Ishikawa (cell line): Measurements from ENCODE around the gene KATNAL2.

Source experiments
- CEBPB ChIP-seq: IDR thresholded peaks from 2 replicates; pipeline ENCODE4 v1.6.1; 2012
- CREB1 ChIP-seq: IDR thresholded peaks from 2 replicates; pipeline ENCODE4 v1.6.1; 2012; ENCODE audit warnings: low read depth
- EGR1 ChIP-seq: IDR thresholded peaks from 2 replicates; pipeline ENCODE4 v1.6.1; 2012
- EP300 ChIP-seq: IDR thresholded peaks from 2 replicates; pipeline ENCODE4 v1.6.1; 2012; ENCODE audit warnings: borderline replicate concordance
- FOXM1 ChIP-seq: IDR thresholded peaks from 2 replicates; pipeline ENCODE4 v1.6.1; 2012; ENCODE audit warnings: low read depth, borderline replicate concordance
- NFIC ChIP-seq: IDR thresholded peaks from 2 replicates; pipeline ENCODE4 v1.6.1; 2012
- RAD21 ChIP-seq: IDR thresholded peaks from 2 replicates; pipeline ENCODE4 v1.6.1; 2012; ENCODE audit warnings: low read depth
- TAF1 ChIP-seq: IDR thresholded peaks from 2 replicates; pipeline ENCODE4 v1.6.1; 2012; ENCODE audit warnings: low read depth, mild to moderate bottlenecking
- TCF12 ChIP-seq: IDR thresholded peaks from 2 replicates; pipeline ENCODE4 v1.6.1; 2012; ENCODE audit warnings: low read depth
- TEAD4 ChIP-seq: IDR thresholded peaks from 2 replicates; pipeline ENCODE4 v1.6.1; 2012
- YY1 ChIP-seq: IDR thresholded peaks from 2 replicates; pipeline ENCODE4 v1.6.1; 2012; ENCODE audit warnings: low read depth
- ZBTB7A ChIP-seq: IDR thresholded peaks from 2 replicates; pipeline ENCODE4 v1.6.1; 2012; ENCODE audit warnings: low read depth
- TF ChIP-seq, protein P1 (sequence below): IDR thresholded peaks from 2 replicates; pipeline ENCODE4 v1.6.1; 2012
- TF ChIP-seq, protein P2 (sequence below): IDR thresholded peaks from 2 replicates; pipeline ENCODE4 v1.6.1; 2012
- TF ChIP-seq, protein P3 (sequence below): IDR thresholded peaks from 2 replicates; pipeline ENCODE4 v1.6.1; 2012; ENCODE audit warnings: low read depth, mild to moderate bottlenecking

Gene KATNAL2, protein sequence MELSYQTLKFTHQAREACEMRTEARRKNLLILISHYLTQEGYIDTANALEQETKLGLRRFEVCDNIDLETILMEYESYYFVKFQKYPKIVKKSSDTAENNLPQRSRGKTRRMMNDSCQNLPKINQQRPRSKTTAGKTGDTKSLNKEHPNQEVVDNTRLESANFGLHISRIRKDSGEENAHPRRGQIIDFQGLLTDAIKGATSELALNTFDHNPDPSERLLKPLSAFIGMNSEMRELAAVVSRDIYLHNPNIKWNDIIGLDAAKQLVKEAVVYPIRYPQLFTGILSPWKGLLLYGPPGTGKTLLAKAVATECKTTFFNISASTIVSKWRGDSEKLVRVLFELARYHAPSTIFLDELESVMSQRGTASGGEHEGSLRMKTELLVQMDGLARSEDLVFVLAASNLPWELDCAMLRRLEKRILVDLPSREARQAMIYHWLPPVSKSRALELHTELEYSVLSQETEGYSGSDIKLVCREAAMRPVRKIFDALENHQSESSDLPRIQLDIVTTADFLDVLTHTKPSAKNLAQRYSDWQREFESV

DNA sequence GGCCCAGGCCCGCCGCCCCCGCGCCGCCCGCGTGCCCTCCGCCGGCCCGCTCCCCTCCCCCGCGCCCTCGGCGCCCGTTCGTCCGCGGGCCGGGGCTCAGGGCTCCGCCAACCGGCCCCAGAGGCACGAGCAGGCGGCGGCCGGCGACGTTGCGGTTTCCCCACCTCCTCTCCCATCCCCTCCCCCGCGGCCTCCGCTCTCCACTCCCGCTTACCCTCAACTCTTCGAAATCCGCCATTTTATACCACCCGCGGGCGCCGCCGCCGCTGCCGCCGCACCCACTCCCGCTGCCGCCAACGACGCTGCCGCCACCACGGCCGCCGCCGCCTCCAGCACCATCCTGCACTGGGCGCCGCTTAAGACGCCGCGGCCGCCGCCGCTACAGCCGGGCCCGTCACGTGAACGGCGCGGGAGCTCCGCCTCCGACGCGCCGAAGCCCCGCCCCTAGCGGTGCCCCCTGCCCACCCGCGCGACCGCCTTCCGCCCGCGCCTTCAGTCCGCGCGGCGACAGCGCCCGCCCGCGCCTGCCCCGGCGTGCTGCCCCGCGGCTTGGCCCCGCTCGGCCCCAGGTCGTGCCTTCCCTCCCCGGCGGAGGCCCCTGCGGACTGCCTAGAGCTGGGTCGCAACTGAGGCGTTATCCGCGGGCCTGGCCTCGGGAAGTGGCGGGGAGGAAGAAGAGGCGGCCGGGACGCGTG, at the start of gene KATNAL2, which contains the start of gene PIAS2:
TSS of gene KATNAL2 (plus strand) at position 495 of the 695 bp plus-strand sequence. CDS start 29,271 bp downstream, outside the sequence.
TSS of gene PIAS2 (minus strand) at position 400 of the 695 bp plus-strand sequence. CDS start at position 238, 162 bp downstream.
- TF ChIP-seq, protein P1, sequence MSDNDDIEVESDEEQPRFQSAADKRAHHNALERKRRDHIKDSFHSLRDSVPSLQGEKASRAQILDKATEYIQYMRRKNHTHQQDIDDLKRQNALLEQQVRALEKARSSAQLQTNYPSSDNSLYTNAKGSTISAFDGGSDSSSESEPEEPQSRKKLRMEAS = peak; percentile 66; the same call in 1 of the 2 replicates
- no peak for TF ChIP-seq EP300
- no peak for TF ChIP-seq NFIC
- no peak for TF ChIP-seq TEAD4
- TF ChIP-seq TAF1 = peak; percentile 63; the same call in 1 of the 2 replicates
- TF ChIP-seq EGR1 = no peak
- no peak for TF ChIP-seq TCF12
- peak; percentile 79 for TF ChIP-seq YY1
- TF ChIP-seq ZBTB7A = no peak
- no peak for TF ChIP-seq CEBPB
- TF ChIP-seq, protein P2, sequence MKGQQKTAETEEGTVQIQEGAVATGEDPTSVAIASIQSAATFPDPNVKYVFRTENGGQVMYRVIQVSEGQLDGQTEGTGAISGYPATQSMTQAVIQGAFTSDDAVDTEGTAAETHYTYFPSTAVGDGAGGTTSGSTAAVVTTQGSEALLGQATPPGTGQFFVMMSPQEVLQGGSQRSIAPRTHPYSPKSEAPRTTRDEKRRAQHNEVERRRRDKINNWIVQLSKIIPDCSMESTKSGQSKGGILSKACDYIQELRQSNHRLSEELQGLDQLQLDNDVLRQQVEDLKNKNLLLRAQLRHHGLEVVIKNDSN = peak; percentile 90

DNA sequence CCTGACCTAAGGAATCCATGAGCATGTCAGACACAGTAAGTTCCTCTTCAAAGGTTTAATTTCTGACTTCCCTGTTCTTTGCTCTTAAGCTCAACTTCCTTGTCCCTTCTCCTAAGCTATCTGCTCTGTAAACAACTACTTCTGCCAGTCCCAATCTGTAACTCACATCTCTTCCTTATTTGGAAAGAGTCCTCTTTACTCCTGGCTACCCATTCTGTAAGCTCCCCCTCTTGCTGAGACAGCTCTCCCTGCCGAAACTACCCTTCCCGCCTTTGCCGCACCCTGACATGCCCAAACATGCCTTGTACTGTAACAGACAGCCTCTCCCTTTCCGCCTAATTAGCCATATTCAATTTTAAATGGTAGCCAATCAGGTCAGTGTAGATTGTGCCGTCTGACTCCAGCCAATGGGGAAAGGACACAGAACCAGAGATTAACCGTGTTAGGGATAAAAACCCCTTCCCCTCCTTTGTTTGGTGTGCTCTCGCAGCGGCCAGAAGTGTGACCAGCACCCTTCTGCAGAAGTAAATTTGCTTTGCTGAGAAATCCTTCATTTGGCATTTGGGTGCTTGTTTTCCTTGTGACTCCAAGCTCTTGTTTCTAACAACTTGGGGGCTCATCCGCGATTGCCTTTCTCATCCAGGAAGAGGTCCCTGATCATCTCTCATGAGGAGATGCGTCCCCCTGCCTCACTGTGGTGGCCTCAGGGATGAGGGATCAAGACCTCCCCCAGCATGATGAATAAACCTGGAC, 49.1 kb upstream of the KATNAL2 start:
- TF ChIP-seq CREB1 (no peak), TCF12 (no peak), EP300 (no peak), TEAD4 (no peak), ZBTB7A (no peak), NFIC (no peak), FOXM1 (no peak), EGR1 (no peak), YY1 (no peak), TAF1 (no peak)
- TF ChIP-seq, protein P1 = no peak
- TF ChIP-seq, protein P2 = no peak

DNA sequence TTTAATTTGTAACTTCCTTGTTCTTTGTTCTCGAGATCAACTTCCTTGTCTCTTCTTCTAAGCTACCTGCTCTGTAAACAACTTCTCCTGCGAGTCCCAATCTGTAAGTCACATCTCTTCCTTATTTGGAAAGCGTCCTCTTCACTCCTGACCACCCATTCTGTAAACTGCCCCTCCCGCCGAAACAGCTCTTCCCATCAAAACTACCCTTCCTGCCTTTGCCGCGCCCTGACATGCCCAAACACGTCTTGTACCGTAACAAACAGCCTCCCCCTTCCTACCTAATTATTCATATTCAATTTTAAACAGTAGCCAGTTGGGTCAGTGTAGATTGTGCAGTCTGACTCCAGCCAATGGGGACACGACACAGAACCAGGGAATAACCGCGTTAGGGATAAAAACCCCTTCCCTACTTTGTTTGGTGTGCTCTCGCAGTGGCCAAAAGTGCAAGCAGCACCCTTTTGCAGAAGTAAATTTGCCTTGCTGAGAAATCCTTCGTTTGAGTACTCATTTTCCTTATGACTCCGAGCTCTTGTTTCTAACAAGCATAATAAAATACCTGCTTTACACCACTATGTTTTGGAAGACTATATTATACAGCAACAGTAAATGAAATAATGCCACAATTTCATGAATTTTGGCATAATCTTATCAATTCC, 39.9 kb upstream of the KATNAL2 start:
- TF ChIP-seq NFIC = no peak
- TF ChIP-seq TEAD4 = no peak
- no peak for TF ChIP-seq CEBPB

DNA sequence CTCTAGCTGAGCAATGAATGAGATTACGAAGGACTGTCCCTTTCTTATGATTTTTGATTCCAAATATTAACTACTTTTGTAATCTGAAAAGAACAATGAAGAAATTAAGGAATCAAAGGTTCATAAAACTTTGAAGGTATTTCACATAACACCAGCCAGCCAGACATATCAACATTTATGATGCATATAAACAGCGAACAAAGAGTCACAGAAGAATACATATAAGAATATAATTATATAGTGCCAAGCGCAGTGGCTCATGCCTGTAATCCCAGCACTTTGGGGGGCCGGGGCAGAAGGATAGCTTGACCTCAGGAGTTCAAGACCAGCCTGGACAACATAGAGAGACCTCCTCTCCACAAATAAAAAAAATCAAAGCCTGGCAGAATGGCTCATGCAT, 34.2 kb upstream of the KATNAL2 start:
- no peak for TF ChIP-seq EGR1
- TF ChIP-seq RAD21 = no peak
- TF ChIP-seq TEAD4 = no peak
- TF ChIP-seq TCF12 = no peak
- no peak for TF ChIP-seq YY1
- TF ChIP-seq, protein P3, sequence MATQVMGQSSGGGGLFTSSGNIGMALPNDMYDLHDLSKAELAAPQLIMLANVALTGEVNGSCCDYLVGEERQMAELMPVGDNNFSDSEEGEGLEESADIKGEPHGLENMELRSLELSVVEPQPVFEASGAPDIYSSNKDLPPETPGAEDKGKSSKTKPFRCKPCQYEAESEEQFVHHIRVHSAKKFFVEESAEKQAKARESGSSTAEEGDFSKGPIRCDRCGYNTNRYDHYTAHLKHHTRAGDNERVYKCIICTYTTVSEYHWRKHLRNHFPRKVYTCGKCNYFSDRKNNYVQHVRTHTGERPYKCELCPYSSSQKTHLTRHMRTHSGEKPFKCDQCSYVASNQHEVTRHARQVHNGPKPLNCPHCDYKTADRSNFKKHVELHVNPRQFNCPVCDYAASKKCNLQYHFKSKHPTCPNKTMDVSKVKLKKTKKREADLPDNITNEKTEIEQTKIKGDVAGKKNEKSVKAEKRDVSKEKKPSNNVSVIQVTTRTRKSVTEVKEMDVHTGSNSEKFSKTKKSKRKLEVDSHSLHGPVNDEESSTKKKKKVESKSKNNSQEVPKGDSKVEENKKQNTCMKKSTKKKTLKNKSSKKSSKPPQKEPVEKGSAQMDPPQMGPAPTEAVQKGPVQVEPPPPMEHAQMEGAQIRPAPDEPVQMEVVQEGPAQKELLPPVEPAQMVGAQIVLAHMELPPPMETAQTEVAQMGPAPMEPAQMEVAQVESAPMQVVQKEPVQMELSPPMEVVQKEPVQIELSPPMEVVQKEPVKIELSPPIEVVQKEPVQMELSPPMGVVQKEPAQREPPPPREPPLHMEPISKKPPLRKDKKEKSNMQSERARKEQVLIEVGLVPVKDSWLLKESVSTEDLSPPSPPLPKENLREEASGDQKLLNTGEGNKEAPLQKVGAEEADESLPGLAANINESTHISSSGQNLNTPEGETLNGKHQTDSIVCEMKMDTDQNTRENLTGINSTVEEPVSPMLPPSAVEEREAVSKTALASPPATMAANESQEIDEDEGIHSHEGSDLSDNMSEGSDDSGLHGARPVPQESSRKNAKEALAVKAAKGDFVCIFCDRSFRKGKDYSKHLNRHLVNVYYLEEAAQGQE = no peak
- TF ChIP-seq TAF1 = no peak
- no peak for TF ChIP-seq CREB1
- TF ChIP-seq, protein P1 = no peak
- no peak for TF ChIP-seq FOXM1
- TF ChIP-seq CEBPB = no peak
- TF ChIP-seq, protein P2 = no peak
- TF ChIP-seq ZBTB7A = no peak
- no peak for TF ChIP-seq EP300
- TF ChIP-seq NFIC = no peak

DNA sequence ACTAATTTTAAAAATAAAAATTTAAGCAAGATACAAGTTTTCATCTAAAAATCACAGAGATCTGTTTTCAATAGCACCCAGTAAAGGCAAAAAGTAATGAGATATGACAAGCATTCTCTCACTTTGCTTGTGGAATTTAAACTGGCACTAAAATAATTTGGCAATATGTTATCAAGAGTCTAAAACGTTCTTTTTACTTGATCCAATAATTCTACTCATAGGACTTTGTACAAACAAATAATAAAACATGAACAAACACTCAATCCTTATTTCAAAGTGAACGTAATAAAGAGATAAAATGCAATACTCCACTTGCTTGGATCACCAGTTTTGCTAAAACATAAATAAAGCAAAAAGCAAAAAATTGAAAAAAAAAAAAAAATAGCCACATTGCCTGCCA, 30.5 kb upstream of the KATNAL2 start:
- no peak for TF ChIP-seq TEAD4
- no peak for TF ChIP-seq FOXM1
- TF ChIP-seq CEBPB = no peak

DNA sequence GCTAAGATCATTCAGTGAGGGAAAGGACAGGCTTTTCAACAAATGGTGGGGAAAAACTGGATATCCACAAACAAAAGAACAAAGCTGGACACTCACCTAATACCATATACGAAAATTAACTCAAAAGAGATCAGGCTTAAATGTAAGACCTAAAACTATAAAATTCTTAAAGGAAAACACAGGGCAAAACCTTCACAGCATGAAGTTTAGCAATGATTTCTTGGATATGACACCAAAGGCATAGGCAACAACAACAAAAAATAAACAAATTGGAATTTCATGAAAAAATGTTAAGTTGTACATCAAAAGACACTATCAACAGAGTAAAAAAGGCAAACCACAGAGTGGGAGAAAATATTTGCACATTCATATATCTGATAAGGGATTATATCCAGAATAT, 28.4 kb upstream of the KATNAL2 start:
- TF ChIP-seq TAF1 (no peak), NFIC (no peak), ZBTB7A (no peak), YY1 (no peak), EGR1 (no peak), RAD21 (no peak), TEAD4 (no peak), CEBPB (no peak), TCF12 (no peak), FOXM1 (no peak)
